Ecto neural progenitor cell (in vitro differentiated cells): ENCODE results near the gene CFAP251.

ENCODE experiments used
- DNase-seq: peaks from one replicate; pipeline ENCODE4 v3.0.0-alpha.2; 2018; ENCODE audit warnings: low spot score

CFAP251 gene

DNA sequence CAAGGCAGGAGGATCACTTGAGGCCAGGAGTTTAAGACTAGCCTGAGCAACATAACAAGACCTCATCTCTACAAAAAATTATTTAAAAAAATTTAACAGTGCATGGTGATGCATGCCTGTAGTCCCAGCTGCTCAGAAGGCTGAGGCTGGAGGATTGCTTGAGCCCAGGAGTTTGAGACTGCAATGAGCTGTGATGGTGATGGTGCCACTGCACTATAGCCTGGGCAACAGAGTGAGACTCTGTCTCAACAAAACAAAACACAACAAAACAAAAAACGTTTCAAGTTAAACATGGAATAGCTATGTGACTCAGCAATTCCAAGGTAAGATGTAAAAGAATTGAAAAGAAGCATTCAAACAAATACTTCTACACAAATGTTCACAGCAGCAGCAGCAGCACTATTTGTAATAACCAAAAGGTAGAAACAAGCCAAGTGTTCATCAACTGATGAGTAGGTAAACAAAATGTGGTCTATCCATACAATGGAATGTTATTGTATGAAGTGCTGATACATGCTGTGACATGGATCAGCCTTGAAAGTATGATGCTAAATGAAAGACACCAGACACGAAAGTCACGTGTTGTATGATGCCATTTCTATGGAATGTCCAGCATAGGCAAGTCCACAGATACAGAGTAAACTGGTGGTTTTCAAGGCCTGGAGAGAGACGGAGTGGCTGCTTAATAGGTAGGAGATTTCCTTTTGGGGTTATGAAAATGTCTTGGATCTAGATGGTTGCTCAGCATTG, 31.4 kb downstream of the CFAP251 start:
- DNase-seq: no peak

DNA sequence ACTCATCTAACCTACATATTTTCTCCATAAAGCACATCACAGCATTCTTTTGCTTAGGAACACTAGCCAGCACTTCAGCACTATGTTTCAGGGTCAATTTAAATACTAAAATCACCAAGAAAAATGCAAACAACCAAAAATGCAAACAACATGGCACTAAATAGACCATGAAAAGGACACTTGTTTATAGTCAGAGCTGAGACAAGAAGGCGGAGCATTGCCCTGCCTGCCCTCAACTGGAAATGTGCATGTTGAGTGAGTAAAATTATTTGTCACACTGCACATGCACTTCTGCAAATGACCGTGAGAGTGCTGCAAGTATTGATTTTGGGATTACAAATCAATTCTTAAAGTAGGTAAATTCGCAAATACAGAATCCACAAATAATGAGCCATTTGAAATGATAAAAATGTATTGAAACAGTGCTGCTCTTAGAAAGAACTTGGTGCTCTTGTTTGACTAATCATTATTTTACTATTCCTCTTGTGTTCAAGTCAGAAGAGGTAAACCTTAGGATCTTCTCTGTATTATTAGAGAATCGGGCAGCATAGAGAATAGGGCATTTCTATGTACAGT, 34.8 kb downstream of the CFAP251 start:
- DNase-seq: no peak

DNA sequence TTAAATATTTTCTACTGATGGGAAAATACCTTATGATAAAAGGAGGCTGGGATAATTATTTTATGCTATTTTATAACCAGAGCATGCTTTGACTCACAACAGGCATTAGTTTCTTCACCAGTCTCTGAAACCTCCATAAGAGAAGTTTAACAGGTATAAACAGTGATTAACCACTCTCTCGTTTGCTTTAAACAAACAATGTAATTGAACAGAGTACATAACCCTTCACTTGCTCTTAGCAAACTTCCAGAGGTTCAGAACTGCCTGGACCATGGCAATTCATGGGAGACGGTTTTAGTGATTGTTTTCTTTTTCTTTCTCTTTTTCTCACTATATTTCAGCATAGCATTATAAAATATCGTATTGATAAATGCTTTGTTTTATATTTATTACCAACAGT, 35.3 kb downstream of the CFAP251 start:
- no peak for DNase-seq

DNA sequence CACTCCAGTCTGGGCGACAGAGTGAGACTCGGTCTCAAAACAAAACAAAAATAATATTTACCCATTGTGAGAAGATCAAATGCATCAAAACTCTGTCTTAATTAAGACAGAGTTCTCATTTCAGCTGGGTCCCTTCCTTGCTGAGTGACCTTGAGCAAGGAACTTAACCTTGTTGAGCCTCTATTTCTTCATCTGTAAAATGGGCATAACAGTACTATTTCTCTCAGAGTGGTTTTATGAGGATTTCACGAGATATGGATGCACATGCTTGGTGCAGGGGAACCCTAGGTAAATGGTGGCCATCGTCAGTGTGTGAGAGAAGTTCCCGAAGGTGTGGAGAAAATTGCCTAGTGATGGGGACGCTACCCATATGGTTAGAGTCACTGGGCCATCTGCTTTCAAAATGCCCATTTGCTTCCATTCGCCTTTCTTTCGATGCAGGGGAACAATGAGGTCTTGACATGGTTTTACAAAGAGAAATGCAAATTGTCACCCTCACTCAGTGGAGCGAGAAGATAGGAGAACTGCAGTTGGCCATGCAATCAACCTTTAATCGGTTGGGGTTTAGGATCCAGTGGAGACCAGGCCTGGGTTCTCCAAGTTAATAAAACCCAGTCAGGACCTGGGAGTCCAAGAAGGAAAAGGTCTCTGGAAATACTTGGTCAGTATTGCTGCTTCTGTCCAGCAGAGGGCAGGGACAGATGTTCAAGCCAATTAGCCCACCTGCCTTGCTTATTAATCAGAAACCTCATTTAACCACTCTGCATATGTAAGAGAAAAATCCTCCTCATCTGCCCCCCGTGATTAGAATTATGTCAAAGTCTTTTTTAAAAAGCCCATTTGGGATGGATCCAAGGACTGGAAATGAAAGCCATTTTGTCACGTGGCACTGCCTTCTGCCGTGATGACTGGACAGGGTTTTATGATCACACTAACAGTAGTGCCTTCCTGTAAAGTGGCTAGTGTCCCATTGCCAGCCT, 37.2 kb downstream of the CFAP251 start:
- no peak for DNase-seq

DNA sequence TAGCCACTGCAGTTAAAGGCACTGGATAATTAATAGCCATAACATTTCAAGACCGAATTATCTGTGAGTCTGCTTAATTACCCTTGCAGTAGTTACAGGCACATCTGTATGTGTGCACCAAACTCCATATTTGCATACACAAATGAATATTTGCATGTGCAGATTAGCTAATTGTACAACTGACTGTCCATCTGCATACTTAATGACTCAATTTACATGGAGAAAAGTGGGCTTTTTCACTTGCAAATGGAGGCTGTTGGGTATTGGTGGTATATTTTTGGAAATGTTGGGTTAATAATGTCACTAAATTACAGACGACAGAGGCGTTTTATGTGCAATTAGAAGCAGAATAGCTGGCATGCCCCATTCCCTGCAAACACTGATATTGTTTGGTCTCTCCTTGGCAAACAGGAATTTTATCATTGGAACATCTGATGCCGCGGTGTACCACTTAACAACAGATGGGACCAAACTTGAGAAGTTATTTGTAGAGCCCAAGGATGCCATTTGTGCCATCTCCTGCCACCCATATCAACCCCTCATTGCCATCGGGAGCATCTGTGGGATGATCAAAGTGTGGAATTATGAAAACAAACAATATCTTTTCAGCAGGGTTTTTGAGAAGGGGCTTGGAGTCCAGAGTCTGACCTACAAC, 39.6 kb downstream of the CFAP251 start:
- no peak for DNase-seq

DNA sequence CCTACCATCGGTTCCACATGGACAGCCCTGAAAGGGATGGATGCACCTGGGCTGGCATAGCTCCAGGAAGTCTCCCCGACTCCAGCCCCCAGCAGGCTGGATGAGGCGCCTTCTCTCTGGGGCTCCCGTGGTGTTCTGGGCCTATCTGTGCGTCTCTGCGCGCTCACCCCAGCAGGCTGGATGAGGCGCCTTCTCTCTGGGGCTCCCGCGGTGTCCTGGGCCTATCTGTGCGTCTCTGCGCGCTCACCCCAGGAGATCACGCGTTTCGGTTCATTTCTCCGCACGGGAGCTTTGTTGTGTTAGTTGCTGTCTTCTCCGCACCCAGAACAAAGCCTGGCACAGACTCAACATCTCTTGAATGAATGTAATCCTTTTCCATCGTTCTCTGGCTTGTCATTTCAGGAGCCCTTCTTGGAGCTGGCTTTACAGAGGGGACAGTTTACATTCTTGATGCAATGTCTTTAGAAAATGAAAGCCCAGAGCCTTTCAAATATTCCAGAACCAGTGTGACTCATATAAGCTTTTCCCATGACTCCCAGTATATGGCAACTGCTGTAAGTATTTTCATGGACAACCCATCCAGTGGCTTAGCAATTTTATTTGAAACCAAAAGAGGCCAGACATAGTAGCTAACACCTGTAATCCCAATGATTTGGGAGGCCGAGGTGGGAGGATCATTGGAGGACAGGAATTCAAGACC, 40.3 kb downstream of the CFAP251 start:
- no peak for DNase-seq

DNA sequence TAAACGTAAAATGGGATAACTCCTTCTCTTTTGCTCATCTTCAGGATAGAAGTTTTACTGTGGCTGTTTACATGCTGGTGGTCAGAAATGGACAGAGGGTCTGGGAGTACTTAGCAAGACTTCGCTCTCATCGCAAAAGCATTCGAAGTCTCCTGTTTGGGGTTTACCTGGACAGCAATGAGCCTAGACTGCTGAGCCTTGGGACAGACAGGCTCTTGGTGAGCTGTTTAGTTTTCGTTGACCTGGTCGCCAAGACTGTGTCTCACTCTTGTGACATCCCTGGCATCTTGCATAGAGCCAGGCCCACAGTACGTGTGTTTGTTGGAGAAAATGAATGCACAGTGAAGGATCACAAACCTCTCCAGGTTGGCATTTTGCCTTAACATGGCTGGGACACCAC, 42.1 kb downstream of the CFAP251 start:
- no peak for DNase-seq

DNA sequence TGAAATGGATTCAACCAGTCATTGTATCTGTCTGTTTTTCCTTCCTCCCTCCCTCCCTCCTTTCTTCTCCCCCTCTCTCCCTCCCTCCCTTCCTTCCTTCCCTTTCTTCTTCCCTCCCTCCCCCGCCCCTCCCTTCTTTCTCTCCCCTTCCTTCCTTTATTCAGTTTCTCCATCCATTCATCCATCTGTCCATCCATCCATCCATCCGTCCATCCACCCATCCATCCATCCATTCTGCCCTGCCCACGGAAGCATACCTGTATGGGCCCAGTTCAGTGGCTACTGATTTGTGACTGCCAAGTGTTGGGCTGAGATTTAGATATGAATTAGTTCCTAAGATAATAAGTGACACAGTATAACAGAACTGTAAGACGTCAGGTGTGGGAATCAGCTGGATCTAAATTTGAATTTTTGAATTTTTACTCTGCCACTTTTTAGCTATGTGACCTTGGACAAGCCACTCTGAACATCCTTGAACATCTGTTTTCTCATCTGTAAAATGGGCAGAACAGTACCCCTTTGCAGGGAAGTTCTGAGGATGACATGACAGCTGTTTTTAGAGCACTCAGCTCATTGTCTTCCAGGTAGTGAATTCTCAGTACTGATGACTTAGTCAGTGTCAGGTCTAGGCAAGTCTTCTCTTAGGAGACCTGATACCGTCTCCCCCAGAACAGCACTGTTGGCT, 42.9 kb downstream of the CFAP251 start:
- DNase-seq: no peak

DNA sequence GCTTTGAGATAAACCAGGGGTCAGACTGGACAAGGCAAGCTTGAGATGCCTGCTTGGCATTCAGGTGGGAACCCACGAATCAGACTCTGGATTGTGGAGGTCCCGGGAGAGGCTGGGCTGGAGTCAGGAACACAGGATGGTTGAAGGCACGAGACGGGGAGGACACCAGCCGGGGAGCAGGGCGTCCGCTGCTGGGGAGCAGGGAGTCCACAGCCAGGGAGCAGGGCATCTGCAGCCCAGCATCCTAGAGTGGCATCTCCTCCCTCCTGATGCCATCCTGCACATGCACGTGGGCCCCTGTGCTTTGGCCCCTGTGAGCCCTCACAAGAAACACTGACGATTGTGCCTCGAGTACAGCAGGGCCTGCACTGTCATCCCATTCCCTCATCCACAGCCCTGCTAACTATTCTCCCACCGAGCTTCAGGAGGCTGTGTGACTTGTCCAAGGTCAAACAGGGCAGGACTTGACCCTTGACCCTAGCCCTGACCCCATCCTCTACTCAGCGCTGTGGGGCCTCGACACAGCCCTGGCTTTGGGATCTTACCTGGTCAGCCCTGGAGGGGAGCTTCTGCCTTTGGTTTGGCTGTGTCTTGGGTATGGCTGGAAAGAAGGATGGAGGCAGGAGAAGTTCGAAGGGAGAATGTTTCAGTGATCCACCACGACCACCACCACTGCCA, 45.1 kb downstream of the CFAP251 start:
- DNase-seq: no peak

DNA sequence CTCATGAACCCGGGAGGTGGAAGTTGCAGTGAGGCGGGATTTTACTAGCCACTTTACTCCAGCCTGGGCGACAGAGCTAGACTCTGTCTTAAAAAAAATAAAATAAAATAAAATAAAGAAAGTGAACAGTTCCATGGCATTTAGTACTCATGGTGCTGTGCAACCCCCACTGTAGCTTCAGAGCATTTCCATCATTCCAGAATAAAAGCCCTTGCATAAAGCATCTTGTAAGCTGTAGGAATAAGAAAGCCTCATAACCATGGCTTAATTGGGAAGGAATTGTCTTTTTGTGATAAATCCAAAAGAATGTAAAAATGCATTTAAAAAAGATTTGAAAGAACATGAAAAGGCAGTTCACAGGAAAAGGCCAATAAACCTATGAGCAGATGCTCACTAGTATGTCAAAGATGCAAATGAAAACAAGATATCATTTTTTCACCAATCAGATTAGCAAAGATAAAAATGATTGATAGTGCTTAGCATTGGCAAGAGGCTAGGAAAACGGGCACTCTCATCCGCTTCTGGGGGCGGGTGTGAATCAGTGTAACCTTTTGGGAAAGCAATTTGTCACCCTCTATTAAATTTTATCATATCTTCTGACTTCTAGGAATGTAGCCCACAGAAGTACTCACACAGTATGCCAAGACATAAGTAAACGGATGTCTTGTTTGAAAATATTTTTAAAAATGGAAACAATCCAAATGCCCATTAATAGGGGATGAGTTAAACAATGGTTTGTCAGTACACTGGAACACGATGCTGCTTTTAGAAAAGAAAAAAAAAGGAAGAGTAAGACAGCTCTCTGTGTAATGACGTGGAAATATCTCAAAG, 46.6 kb downstream of the CFAP251 start:
- no peak for DNase-seq

DNA sequence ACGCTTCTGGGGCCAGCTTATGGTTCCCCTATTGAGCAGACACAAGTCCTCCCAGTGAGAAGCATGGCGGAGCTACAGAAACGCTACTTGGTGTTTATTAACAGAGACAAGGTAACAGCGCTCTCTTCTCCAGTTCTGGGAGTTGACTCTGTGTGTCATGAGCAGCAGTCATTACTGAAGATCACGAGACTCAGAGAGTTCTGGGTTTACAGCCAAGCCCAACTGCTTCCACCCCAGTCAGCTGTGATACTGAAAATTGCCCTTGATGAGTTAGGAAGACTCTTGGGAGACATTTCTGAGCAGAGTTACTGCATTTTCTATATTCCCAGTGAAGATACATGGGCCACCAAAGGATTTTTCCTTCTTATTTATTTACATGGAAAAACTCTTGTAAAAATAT, 48.6 kb downstream of the CFAP251 start:
- no peak for DNase-seq

DNA sequence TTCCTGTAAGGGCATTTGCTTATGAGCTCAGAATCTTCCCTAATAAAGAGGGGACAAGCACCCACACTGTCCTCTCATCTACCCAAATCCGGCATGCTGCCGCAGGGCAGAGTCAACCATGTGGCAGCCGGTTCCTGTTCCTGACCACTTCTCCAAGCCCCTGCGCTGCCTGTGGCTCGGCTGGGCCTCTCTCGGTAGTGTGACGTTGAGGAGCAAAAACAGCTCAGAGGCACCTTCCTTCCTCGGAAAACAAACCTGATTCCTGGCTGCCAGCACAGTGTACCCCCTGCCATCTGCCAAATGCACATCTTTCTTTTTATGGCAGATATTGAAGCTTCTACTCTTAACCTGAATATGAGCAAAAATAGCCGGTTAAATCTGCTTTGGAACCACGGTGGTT, 50.5 kb downstream of the CFAP251 start:
- no peak for DNase-seq

DNA sequence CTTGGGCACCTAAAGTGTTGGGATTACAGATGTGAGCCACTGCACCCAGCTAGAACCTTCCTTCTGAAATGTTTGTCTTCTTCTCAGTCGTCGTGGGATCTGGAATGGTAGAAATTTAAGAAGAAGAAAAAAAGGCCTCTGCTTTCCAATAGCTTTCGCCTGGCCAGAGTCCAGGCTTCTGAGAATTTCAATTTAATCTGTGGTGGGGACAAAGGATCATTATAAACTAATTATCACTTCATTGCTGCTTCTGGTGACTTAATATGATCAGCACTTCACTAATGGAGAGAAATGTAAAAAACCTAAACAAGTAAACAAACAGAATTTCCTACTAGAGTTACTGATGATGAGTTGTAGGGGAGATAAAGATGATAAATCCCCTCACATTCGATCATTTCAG, 51.3 kb downstream of the CFAP251 start:
- DNase-seq: no peak

DNA sequence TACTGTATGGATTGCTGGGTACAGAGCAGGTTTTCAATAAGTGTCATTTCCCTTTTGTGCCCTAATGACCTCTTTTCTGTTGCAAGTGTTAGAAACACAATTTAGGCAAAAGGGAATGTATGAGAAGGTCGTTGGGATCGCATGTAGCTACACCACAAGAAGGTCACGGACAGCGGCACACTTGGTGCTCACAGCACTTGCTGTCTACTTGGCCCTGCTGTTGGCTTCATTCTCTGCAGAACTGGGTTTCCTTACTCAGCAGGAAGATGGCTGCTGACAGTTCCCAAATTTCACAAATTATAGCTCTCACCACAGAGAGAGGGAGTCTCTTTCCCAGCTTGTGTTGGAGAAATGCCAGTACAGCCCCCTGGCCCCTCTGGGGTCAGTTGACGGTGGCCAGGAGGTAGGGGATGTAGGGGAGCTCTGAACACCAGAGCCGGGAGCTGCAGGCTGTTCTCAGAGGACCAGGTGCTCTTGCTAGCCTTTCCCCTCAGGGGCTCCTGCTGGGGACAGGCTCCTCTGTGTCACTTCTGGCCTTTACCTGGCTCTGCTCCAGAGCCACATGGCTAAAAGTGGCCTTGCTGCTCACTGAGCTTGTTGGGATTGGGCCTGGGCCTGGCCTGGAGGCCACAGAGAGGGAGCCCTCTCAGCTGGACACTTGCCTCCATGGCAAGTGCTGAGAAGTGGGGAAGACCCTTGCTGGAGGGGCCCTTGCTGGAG, 52.3 kb downstream of the CFAP251 start:
- no peak for DNase-seq

DNA sequence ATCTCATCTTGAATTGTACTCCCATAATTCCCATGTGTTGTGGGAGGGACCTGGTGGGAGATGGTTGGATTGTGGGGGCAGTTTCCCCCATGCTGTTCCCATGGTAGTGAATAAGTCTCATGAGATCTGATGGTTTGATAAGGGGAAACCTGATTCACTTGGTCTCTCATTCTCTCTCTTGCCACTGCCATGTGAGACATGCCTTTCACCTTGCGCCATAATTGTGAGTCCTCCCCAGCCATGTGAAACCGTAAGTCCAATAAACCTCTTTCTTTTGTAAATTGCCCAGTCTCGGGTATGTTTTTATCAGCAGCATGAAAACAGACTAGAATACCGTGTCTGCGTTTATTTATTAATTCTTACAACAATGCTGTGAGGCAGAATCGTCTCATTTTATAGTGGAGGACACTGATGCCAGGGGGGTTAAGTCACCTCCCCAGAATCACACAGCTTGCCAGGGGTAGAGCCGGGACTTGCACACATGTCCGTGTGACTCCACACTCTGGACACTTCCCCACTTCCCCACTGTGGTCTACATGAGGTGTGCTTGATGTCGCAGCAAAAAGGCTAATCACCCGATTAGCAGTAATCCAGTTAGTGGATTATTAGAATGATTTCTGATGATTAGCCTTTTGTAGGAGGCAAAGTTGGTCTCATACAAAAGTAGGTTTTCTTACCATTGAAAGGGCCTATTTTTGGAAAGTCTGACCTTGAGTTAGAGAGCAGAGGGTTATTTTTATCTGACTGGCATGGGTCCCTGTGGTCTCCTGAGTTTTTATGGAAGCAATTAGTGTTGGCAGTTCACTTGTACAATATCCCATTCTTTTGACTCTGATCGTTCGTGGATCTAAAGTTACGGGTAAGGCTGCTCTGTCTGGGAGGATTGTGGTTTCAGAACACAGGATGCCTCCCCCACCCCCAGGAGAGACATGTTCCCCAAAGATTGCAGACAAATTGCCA, 55.9 kb downstream of the CFAP251 start:
- no peak for DNase-seq

DNA sequence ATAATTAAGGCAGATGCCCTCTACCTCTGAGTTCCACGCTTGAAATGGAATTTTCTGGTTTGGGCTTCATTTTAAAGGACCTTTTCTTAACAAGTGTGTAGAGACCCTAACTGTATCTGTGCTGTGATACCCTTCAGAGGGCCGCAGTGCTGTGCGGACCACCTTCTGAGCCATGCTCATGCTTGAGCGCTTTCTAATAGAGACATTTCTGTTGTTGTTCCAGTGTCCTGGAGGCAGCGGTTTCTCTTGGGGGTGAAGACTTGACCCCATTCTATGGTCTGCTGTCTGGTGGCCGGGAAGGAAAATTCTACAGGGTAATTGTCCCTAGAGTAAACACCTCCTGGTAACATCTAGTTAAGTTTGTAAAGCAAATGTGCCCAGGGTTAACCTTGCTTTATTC, 56.6 kb downstream of the CFAP251 start:
- DNase-seq: no peak

DNA sequence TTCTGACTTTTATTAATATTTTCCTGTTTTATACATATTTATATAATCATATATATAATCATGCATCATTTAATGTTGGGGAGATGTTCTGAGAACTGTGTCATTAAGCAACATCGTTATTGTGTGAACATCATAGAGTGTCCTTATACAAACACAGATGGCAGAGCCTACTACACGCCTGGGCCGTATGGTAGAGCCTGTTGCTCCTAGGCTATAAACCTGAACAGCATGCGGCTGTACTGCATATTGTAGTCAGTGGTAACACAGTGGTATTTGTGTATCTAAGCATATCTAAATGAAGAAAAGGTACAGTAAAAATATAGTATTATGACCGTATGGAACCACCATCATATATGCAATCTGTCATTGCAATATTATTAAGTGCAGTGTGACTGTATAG, 58.6 kb downstream of the CFAP251 start:
- DNase-seq: no peak
